Left kidney (tissue), 8 donors: Measurements from ENCODE around the gene HCRT. TPM values are rescaled to one million over a fixed set of nuclear protein-coding genes. Genes with fewer than 3 reads are reported as not detected.
"Not testable (repeated sequence)": the region's sequence is repeated elsewhere in the genome, so short reads cannot be mapped to it uniquely, and the experiment has no call there.

Experiments
- DNase-seq: peaks from one replicate; pipeline ENCODE4 v3.0.0-alpha.2; 2013
- long read RNA-seq, 8 donors: transcript quantifications; one replicate each; lab custom pipeline, GENCODE V29; 2026
- polyA plus RNA-seq: library from polyadenylated mRNA; unstranded; fragments of 120-200 nt; gene quantifications from one replicate; pipeline ENCODE4 v1.2.1, GENCODE V29; 2013; ENCODE audit not compliant: insufficient read length

Gene HCRT
- polyA plus RNA-seq, result not detected
- long read RNA-seq, donor 1, result 0 reads
- long read RNA-seq, donor 2, result 0 reads
- long read RNA-seq, donor 3, result 0 reads
- long read RNA-seq, donor 4, result 0 reads
- long read RNA-seq, donor 5, result 0 reads
- long read RNA-seq, donor 6, result 0 reads
- long read RNA-seq, donor 7, result 0 reads
- long read RNA-seq, donor 8, result 0 reads

- no peak for DNase-seq
Measured at GRCh38 chr17:42184713-42185620, at the start of gene HCRT. TSS of gene HCRT (minus strand) at chr17:42185452. CDS start at chr17:42185365, 87 bp downstream.

- DNase-seq, result no peak
Measured at GRCh38 chr17:42233994-42234393, 48.7 kb upstream of the HCRT start.

- no peak for DNase-seq
Measured at GRCh38 chr17:42233156-42233555, 47.9 kb upstream of the HCRT start.

- no peak for DNase-seq
Measured at GRCh38 chr17:42230225-42230624, 45.0 kb upstream of the HCRT start.

GRCh38 chr17:42227849-42228700, 42.8 kb upstream of the HCRT start:
- DNase-seq, result no peak

- no peak for DNase-seq
Measured at GRCh38 chr17:42225646-42226045, 40.4 kb upstream of the HCRT start.

- DNase-seq, result no peak
Measured at GRCh38 chr17:42224651-42225050, 39.4 kb upstream of the HCRT start.

- peak; percentile 13 for DNase-seq
Measured at GRCh38 chr17:42221886-42222745, 36.9 kb upstream of the HCRT start.

GRCh38 chr17:42219280-42219679, 34.0 kb upstream of the HCRT start:
- not testable (repeated sequence) for DNase-seq

- no peak for DNase-seq
Measured at GRCh38 chr17:42214156-42214555, 28.9 kb upstream of the HCRT start.

- no peak for DNase-seq
Measured at GRCh38 chr17:42212382-42212781, 27.1 kb upstream of the HCRT start.

GRCh38 chr17:42211921-42212341, 26.7 kb upstream of the HCRT start:
- DNase-seq, result not testable (repeated sequence)

GRCh38 chr17:42210046-42210445, 24.8 kb upstream of the HCRT start:
- no peak for DNase-seq

- DNase-seq, result not testable (repeated sequence)
Measured at GRCh38 chr17:42206153-42206612, 20.9 kb upstream of the HCRT start.

- DNase-seq, result no peak
Measured at GRCh38 chr17:42203354-42203753, 18.1 kb upstream of the HCRT start.

- DNase-seq, result no peak
Measured at GRCh38 chr17:42202696-42203095, 17.4 kb upstream of the HCRT start.

- DNase-seq, result no peak
Measured at GRCh38 chr17:42202159-42202558, 16.9 kb upstream of the HCRT start.

GRCh38 chr17:42201458-42201772, 16.2 kb upstream of the HCRT start:
- no peak for DNase-seq

GRCh38 chr17:42200706-42201457, 15.6 kb upstream of the HCRT start:
- DNase-seq, result no peak

- no peak for DNase-seq
Measured at GRCh38 chr17:42199416-42200011, 14.3 kb upstream of the HCRT start.
